ENCODE data around the gene SLC15A1.

- TF ChIP-seq CTCF (IDR thresholded peaks at IDR 0.05; ENCODE audit: low read length) (no peak), EZH2phosphoT487 (IDR thresholded peaks at IDR 0.05; ENCODE audit: low read length) (no peak)
Measured at GRCh38 chr13:98647121-98647520, 105.4 kb downstream of the SLC15A1 start.

Measured in MM.1S (cell line).